ENCODE results near the gene CAPN1.

DNA sequence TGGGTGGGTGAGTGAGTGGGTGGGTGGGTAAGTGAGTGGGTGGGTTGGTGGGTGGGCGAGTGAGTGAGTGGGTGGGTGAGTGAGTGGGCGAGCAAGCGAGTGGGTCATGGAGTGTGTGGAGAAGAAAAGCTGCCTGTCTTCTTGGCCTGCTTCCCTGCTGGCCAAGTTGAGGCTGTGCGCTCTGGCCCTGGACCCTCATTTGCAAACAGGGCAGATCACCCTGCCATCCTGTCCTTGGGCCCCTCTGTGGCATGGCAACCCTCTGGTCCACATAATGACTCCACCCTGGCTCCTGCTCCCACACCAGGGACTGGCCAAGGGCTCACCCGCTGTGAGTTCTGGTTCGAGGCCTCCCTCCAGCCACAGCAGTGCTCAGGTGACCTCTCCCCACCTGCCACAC lies 35.1 kb downstream of the CAPN1 start:
- TF ChIP-seq, protein P1, sequence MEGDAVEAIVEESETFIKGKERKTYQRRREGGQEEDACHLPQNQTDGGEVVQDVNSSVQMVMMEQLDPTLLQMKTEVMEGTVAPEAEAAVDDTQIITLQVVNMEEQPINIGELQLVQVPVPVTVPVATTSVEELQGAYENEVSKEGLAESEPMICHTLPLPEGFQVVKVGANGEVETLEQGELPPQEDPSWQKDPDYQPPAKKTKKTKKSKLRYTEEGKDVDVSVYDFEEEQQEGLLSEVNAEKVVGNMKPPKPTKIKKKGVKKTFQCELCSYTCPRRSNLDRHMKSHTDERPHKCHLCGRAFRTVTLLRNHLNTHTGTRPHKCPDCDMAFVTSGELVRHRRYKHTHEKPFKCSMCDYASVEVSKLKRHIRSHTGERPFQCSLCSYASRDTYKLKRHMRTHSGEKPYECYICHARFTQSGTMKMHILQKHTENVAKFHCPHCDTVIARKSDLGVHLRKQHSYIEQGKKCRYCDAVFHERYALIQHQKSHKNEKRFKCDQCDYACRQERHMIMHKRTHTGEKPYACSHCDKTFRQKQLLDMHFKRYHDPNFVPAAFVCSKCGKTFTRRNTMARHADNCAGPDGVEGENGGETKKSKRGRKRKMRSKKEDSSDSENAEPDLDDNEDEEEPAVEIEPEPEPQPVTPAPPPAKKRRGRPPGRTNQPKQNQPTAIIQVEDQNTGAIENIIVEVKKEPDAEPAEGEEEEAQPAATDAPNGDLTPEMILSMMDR (IDR thresholded peaks at IDR 0.05) = no peak
- no peak for TF ChIP-seq POLR2A (IDR thresholded peaks at IDR 0.05)

Data from adrenal gland (tissue), 5 donors.